ENCODE results near the gene PIK3AP1.

DNA sequence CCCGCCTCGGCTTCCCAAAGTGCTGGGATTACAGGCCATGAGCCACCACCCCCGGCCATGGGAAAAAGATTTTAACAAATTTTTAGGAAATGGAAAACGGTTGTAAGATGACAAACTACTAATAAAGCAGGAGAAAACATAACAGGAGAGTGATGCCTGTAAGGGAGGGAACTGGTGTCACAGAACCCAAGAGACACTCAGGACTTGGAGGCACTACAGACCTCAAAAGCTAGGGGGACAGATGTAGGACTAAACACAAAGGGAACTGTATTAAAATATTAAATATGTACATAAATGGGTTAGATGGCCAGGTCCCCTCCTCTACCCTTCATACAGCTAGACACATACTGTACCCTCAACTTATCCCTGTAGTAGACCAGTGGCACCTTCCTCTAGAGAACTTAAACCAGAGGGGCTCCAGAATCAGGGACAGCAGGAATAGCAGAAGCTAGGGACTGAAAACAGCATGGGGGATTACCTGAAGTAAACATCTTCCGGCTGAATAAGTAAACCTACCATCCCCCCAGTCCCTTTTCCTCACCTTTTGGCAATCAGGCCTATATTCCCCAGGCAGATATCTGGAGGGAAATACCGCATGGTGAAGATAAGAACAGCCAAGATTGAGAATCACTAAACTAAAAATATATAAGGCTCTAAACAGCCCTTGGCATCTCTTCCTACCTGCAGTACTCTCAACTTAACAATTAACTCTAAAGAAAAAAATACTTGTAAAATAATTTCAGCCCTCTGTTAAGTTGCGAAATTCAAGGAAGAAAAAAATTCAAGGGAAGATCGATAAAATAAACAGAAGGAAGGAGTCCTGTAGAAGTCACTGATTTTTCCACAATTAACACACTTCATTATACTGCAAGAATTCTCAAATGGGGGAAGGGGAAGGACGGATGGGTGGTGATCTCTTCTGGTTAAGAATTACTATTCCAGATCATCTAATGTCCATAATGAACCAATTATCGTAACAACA is 149.0 kb downstream of the PIK3AP1 start:
- no peak for TF ChIP-seq POLR2A (IDR thresholded peaks at IDR 0.05)
- TF ChIP-seq, protein P1, sequence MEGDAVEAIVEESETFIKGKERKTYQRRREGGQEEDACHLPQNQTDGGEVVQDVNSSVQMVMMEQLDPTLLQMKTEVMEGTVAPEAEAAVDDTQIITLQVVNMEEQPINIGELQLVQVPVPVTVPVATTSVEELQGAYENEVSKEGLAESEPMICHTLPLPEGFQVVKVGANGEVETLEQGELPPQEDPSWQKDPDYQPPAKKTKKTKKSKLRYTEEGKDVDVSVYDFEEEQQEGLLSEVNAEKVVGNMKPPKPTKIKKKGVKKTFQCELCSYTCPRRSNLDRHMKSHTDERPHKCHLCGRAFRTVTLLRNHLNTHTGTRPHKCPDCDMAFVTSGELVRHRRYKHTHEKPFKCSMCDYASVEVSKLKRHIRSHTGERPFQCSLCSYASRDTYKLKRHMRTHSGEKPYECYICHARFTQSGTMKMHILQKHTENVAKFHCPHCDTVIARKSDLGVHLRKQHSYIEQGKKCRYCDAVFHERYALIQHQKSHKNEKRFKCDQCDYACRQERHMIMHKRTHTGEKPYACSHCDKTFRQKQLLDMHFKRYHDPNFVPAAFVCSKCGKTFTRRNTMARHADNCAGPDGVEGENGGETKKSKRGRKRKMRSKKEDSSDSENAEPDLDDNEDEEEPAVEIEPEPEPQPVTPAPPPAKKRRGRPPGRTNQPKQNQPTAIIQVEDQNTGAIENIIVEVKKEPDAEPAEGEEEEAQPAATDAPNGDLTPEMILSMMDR (IDR thresholded peaks at IDR 0.05) = no peak
